Measurements from ENCODE around the gene FMNL1.

Gene FMNL1

DNA sequence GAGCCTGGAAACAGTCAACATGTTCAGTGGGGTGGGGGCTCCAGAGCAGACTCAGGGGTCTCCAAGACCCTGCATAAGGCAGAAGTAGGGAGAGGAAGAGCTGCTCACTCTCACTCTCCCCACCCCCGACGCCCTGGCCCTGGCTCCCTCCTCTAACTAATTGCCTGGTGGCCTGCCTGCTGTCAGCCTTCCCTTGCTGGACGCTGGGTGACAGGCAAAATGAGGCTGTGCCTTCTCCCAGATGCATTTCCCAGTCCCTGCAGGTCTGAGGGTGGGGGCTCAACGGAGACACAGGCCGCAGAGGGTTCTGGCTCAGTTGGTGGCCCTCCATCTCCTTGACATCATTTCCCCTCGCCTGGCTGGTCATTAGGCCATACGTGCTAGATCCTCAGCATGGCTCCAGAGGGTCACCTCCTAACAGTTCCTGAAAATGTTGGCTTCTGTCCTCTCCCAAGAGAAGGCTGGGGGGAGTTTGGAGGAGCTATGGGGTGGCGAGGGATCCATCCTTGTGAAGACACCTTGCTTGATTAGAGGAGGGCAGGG is 1.4 kb downstream of the FMNL1 start:
- no peak for DNase-seq

DNA sequence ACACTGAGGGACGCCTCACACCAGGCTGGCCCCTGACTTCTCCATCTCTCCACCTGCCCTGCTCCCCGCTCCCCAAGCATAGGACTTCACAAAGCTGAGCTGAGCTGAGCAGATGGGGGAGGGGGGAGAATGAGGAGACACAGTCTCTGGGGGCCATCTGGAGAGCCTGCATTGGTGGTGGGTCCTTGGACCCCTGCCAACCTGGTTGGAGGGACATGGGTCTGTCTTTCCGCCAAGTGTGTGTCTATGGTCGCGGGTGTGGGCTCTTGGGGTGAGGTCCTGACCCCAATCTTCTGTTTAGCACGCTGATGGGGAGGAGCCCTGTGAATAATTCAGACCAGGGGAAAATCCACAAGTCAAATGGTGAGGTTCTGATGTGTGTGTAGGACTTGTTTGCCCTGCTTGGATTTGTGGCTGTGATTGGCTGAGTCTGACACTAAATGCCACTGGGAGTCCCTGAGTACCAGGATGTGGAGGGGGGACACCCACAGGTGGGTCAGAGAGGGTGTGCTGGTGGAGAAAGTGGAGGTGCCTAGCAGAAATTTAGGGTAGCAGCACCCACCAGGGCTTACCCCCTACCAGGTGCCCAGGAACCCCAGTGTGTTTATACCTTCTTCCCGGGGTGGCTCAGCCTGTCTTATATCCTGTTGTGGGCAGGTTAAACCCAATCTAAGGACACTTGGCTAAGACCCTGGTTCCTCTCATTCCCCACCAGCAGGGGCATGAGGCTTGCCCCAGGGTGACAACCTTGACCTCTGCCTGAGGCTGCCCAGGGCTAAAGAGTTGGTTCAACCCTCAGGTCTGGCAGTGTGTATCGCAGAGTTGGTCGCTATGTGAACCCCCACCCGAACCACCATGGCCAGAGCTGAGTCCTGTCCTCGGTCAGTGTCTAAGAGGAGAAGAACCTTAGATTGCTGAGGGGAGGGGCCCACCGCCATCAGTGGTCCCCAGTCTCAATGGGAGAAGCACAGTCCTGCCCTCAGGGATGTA is 2.1 kb downstream of the FMNL1 start:
- no peak for DNase-seq

DNA sequence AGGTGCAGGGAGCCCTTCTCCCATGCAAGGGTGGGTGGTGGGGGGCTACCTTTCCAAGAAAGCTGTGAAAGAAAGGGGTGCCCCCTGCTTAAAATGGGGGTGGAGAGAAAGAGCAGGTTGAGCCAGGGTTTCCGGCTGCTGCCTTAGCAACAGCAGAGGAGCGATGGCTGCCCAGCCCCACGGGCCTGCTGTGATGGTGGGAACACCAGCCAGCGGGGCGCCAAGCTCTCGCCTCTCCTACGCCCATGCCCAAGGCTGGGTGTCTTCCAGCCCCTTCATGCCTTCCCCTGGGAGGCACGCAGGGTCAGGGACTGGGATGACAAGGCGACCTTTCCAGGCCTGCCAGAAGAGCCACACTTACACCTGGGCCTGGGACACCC is 3.0 kb downstream of the FMNL1 start:
- DNase-seq = no peak

GRCh38 chr17:45225051-45225700 is 3.5 kb downstream of the FMNL1 start:
- DNase-seq = peak; percentile 28

GRCh38 chr17:45225964-45226530 is 4.4 kb downstream of the FMNL1 start:
- no peak for DNase-seq

DNA sequence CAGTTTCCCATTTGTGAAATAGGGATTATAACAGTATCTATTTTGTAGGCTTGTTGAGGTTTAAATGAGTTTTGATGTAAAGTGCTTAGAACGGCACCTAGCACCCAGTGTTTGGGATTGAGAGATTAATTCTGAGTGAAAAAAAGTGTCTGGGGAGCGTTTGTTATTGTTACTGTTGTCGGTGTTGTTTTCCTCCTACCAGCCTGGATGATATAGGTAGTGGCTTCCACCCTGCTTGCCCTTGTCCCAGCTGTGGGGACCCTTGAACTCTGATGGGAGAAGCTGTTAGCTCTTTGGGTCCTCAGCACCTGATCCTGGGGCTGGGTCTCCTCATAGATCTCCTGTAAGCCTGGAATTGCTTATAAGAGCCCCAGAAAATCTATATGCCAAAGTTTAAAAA is 4.9 kb downstream of the FMNL1 start:
- no peak for DNase-seq

- no peak for DNase-seq
Measured at GRCh38 chr17:45227101-45227925, 5.6 kb downstream of the FMNL1 start.

DNA sequence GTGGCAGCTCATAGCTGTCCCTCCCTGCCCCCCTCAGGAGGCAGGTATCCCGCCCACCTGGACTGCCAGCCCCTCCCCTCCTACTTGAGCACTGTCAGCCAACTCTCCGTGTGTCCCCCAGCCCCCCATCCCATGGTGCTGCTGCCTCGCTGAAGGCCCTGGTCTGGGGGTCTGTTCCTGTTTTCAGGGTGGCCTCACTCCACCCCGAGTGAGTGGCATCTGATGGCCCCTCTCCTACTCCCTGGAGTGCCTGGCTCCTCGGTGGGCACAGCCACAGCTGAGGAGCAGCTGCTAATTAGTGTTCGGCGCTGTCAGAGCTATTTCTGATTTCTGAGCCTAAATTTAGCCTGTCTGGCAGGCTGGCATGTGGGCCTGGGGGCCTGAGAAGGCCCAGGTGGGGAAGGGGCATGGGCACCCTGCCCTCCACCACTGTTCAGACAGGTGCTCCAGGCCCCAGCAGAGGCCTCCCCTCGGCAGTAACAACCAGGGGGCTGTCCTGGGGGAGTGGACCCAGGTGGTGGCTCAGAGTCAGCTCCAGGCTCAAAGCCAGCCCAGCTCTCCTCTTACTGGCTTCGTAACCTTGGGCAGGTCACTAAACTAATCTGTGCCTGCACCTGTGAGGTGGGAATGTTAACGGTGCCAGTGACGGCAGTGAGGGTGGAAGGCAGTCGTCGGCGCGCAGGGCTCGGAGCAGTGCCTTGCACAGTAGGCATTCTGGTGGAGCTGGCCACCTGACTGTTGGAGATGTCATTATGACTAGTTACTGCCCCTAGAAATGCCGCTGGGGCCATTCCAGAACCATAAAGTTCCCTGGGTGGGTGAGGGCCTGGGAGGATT is 6.5 kb downstream of the FMNL1 start:
- peak; percentile 75 for DNase-seq

- DNase-seq = no peak
Measured at GRCh38 chr17:45228763-45229539, 7.3 kb downstream of the FMNL1 start.

- DNase-seq = no peak
Measured at GRCh38 chr17:45229681-45230409, 8.2 kb downstream of the FMNL1 start.

DNA sequence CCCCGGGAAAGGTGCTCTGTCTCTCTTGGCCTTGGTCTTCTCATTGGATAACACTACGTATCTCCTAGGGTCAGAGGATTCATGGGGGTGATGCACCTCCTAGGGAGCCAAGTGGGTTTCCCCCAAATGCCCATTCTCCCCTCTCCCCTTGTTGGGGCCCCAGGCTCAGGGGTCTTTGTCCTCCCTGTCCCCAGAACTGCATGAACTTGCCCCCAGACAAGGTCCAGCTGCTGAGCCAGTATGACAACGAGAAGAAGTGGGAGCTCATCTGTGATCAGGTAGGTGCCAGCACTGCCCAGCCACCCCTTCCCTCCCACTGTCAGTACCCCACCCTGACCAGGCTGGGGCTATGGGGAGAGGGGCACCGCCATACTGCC is 8.7 kb downstream of the FMNL1 start:
- DNase-seq = no peak

DNA sequence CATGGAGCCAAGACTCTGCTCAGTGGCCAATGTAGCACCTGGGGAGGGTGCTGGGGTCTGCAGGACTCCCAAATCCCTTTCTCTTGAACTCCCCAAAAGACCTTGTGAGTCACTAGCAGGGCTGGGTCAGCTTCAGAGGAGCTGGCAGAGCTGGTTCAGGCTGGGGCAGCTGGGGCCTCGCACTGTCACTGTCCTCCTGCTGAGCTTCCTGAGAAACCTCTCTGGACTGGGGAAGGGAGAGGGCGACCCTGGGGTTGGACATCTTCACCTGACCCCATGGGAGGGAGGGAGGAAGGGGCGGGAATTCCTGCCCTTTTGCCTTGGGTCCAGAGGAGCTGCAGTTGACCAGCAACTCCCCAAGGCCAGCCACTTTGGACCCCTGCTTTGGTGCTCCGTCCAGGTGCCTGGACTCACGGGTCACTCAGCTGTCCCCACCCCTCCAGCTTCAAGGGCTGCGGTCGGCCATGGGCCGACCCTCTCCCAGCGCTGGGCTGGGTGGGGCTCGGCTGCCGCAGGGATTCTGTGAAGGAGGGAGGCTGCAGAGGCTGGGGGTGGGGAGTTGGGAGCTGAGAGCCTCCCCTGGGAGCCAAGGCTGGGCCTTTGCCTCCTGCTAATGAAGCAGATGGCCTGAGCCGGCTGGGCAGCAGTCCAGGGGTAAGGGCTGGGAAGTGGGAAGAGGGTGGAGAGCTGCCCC is 9.2 kb downstream of the FMNL1 start:
- peak; percentile 55 for DNase-seq

GRCh38 chr17:45231481-45232116 is 9.9 kb downstream of the FMNL1 start:
- peak; percentile 48 for DNase-seq

- no peak for DNase-seq
Measured at GRCh38 chr17:45232514-45233422, 11.1 kb downstream of the FMNL1 start.

DNA sequence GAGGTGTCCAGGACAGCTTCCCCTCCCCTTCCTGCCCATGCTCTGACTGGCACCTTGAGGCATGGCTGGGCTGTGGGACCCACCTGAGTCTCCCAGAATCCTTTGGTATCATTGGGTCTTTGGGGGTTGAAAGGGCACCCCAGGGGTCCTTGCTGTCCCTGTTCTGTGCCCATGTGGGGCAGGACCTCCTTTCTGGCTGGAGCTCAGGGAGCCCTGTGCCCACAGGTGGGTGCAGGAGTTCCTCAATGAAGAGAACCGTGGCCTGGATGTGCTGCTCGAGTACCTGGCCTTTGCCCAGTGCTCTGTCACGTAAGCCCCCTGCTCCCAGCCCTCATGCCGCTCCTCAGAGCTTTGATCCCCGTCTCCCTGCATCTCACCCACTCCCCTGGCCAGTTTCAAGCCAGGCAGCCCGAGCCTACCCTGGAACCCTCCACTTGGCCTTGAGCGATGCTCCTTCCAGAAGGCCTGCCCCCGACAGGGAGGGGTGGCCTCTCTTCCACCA is 11.8 kb downstream of the FMNL1 start:
- no peak for DNase-seq

- DNase-seq = peak; percentile 58
Measured at GRCh38 chr17:45234641-45235415, 13.1 kb downstream of the FMNL1 start.

All from NCI-H2171 treated with DMSO at 0.1 percent for 48 hours (cell line).